ENCODE measurements around the gene RFPL3.
"Not testable (repeated sequence)": the region's sequence is repeated elsewhere in the genome, so short reads cannot be mapped to it uniquely, and the experiment has no call there.

The RFPL3 gene
- long read RNA-seq = 0 reads

DNA sequence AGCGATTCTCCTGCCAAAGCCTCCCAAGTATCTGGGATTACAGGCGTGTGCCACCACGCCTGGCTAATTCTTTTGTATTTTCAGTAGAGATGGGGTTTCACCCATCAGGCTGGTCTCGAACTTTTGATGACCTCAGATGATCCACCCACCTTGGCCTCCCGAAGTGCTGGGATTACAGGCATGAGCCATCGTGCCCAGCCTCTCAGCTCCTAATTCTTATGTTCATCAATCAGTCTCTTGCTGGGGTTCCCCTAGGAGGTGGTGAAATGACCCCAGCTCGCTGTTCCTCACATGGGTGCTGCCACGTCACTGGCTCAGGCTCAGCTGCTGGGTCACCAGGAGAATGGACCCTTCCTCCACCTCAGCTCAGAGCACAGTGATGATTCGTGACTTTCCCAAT, at the start of gene RFPL3:
RFPL3 (plus strand) TSS at position 301 of the 400 bp plus-strand sequence. CDS start 205 bp downstream, outside the sequence.
- not testable (repeated sequence) for H3K27me3 ChIP-seq (ENCODE audit: insufficient read depth, poor library complexity, severe bottlenecking); DNase-seq (ENCODE audit: low read depth in 1 of 2, low spot score in 1 of 2); H3K4me3 ChIP-seq (replicated peaks; ENCODE audit: insufficient read depth, low read length); H3K27ac ChIP-seq (replicated peaks)

GRCh38 chr22:32308191-32308590, 49.5 kb upstream of the RFPL3 start:
- DNase-seq (ENCODE audit: low read depth in 1 of 2, low spot score in 1 of 2) = no peak
- H3K27ac ChIP-seq (replicated peaks) = no peak overlapping the region
- TF ChIP-seq REST (IDR thresholded peaks at IDR 0.05; ENCODE audit: insufficient replicate concordance, low read depth) (no peak), CTCF (IDR thresholded peaks at IDR 0.05; ENCODE audit: insufficient read depth, low read length) (no peak), POLR2AphosphoS5 (IDR thresholded peaks at IDR 0.05; ENCODE audit: low read depth) (no peak), SPI1 (IDR thresholded peaks at IDR 0.05; ENCODE audit: borderline replicate concordance, low read depth) (no peak), GABPA (IDR thresholded peaks at IDR 0.05; ENCODE audit: low read depth) (no peak)
- H3K4me3 ChIP-seq (replicated peaks; ENCODE audit: insufficient read depth, low read length) = no peak overlapping the region
- no peaks in the 10 kb centered on the region for H3K27me3 ChIP-seq (ENCODE audit: insufficient read depth, poor library complexity, severe bottlenecking)

GRCh38 chr22:32308934-32309333, 48.7 kb upstream of the RFPL3 start:
- Histone ChIP-seq H3K27me3 (ENCODE audit: insufficient read depth, poor library complexity, severe bottlenecking) (no peaks in the 10 kb centered on the region), H3K27ac (replicated peaks) (no peak overlapping the region), H3K4me3 (replicated peaks; ENCODE audit: insufficient read depth, low read length) (no peak overlapping the region)
- no peak for DNase-seq (ENCODE audit: low read depth in 1 of 2, low spot score in 1 of 2)
- TF ChIP-seq GABPA (IDR thresholded peaks at IDR 0.05; ENCODE audit: low read depth) = no peak

GRCh38 chr22:32309585-32310251, 47.9 kb upstream of the RFPL3 start:
- TF ChIP-seq POLR2AphosphoS5 (IDR thresholded peaks at IDR 0.05; ENCODE audit: low read depth) (no peak), GABPA (IDR thresholded peaks at IDR 0.05; ENCODE audit: low read depth) (no peak), SPI1 (IDR thresholded peaks at IDR 0.05; ENCODE audit: borderline replicate concordance, low read depth) (no peak), REST (IDR thresholded peaks at IDR 0.05; ENCODE audit: insufficient replicate concordance, low read depth) (no peak), CTCF (IDR thresholded peaks at IDR 0.05; ENCODE audit: insufficient read depth, low read length) (no peak)
- no peak for DNase-seq (ENCODE audit: low read depth in 1 of 2, low spot score in 1 of 2)

DNA sequence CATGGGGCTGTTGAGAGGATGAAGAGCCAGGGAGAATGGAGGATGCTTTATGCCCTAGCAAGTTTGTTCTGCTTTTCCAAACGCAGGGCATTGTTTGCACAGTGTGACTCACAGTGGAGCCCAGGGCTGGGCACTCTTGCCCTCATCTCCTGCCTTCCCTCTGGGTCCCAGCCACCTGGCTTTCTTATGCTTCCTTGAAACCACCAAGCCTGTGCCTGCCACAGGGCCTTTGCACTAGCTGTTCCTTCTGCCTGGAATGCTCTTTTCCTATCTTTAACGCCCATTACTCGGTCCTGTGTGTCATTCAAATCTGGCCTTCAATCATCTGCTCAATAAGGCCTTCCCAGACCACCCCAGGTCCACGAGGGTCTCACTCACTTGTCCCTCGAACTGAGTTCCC, 46.9 kb upstream of the RFPL3 start:
- DNase-seq (ENCODE audit: low read depth in 1 of 2, low spot score in 1 of 2) = no peak
- TF ChIP-seq REST (IDR thresholded peaks at IDR 0.05; ENCODE audit: insufficient replicate concordance, low read depth) (no peak), CTCF (IDR thresholded peaks at IDR 0.05; ENCODE audit: insufficient read depth, low read length) (no peak), POLR2AphosphoS5 (IDR thresholded peaks at IDR 0.05; ENCODE audit: low read depth) (no peak), SPI1 (IDR thresholded peaks at IDR 0.05; ENCODE audit: borderline replicate concordance, low read depth) (no peak), GABPA (IDR thresholded peaks at IDR 0.05; ENCODE audit: low read depth) (no peak)
- Histone ChIP-seq H3K27ac (replicated peaks) (no peak overlapping the region), H3K27me3 (ENCODE audit: insufficient read depth, poor library complexity, severe bottlenecking) (no peaks in the 10 kb centered on the region), H3K4me3 (replicated peaks; ENCODE audit: insufficient read depth, low read length) (no peak overlapping the region)

More at GRCh38 chr22:32309585-32310251, 47.9 kb upstream of the RFPL3 start:
- Histone ChIP-seq H3K27me3 (ENCODE audit: insufficient read depth, poor library complexity, severe bottlenecking) (no peaks in the 10 kb centered on the region), H3K27ac (replicated peaks) (no peak overlapping the region), H3K4me3 (replicated peaks; ENCODE audit: insufficient read depth, low read length) (no peak overlapping the region)
